GM21515 (cell line): ENCODE results near the gene PARP12.

ENCODE experiments used
- ATAC-seq: cut with Tn5 transposase; IDR thresholded peaks from one replicate; pipeline ENCODE4 v1.9.1; 2021; ENCODE audit not compliant: unreplicated experiment

PARP12 gene

GRCh38 chr7:140036224-140036962 lies 26.4 kb downstream of the PARP12 start:
- no peak for ATAC-seq

- ATAC-seq: no peak
Measured at GRCh38 chr7:140035400-140036223, 27.1 kb downstream of the PARP12 start.

GRCh38 chr7:140034421-140034820 lies 28.3 kb downstream of the PARP12 start:
- ATAC-seq: no peak

- ATAC-seq: no peak
Measured at GRCh38 chr7:140033779-140034363, 28.9 kb downstream of the PARP12 start.

GRCh38 chr7:140033036-140033435 lies 29.7 kb downstream of the PARP12 start:
- no peak for ATAC-seq

GRCh38 chr7:140031364-140031763 lies 31.4 kb downstream of the PARP12 start:
- ATAC-seq: no peak

- ATAC-seq: no peak
Measured at GRCh38 chr7:140029072-140029471, 33.7 kb downstream of the PARP12 start.

- no peak for ATAC-seq
Measured at GRCh38 chr7:140028311-140028710, 34.4 kb downstream of the PARP12 start.

- ATAC-seq: no peak
Measured at GRCh38 chr7:140027858-140028257, 34.9 kb downstream of the PARP12 start.

- ATAC-seq: no peak
Measured at GRCh38 chr7:140026935-140027334, 35.8 kb downstream of the PARP12 start.

GRCh38 chr7:140025814-140026433 lies 36.8 kb downstream of the PARP12 start:
- no peak for ATAC-seq

- no peak for ATAC-seq
Measured at GRCh38 chr7:140025241-140025640, 37.5 kb downstream of the PARP12 start.

GRCh38 chr7:140024585-140024984 lies 38.2 kb downstream of the PARP12 start:
- ATAC-seq: no peak

GRCh38 chr7:140023728-140024127 lies 39.0 kb downstream of the PARP12 start:
- no peak for ATAC-seq

GRCh38 chr7:140022582-140023211 lies 40.1 kb downstream of the PARP12 start:
- ATAC-seq: no peak

- ATAC-seq: no peak
Measured at GRCh38 chr7:140021603-140022002, 41.1 kb downstream of the PARP12 start.

GRCh38 chr7:140019606-140020005 lies 43.1 kb downstream of the PARP12 start:
- ATAC-seq: no peak

- ATAC-seq: no peak
Measured at GRCh38 chr7:140019172-140019571, 43.6 kb downstream of the PARP12 start.

- ATAC-seq: no peak
Measured at GRCh38 chr7:140018125-140019043, 44.4 kb downstream of the PARP12 start.

- no peak for ATAC-seq
Measured at GRCh38 chr7:140017543-140017942, 45.2 kb downstream of the PARP12 start.
